CD4-positive, alpha-beta T cell treated with Interferon gamma for 1 hour (primary cell): ENCODE data around the gene HIPK2.

Experiments
- DNase-seq: peaks from one replicate; pipeline ENCODE4 v3.0.0-alpha.2; 2020

The HIPK2 gene

GRCh38 chr7:139782932-139783331 is 5.1 kb upstream of the HIPK2 start:
- DNase-seq, result no peak

GRCh38 chr7:139777133-139777891 is 486 bp downstream of the HIPK2 start:
- peak; percentile 29 for DNase-seq

- DNase-seq, result no peak
These were observed 1.2 kb downstream of the HIPK2 start for GRCh38 chr7:139776486-139777132.

- DNase-seq, result peak; percentile 59
These were observed 1.9 kb downstream of the HIPK2 start for GRCh38 chr7:139775829-139776266.

GRCh38 chr7:139774376-139774775 is 3.4 kb downstream of the HIPK2 start:
- DNase-seq, result no peak

GRCh38 chr7:139773371-139773770 is 4.4 kb downstream of the HIPK2 start:
- DNase-seq, result no peak

- no peak for DNase-seq
These were observed 4.9 kb downstream of the HIPK2 start for GRCh38 chr7:139772873-139773272.

- no peak for DNase-seq
These were observed 5.7 kb downstream of the HIPK2 start for GRCh38 chr7:139772115-139772514.

- DNase-seq, result peak; percentile 26
These were observed 6.5 kb downstream of the HIPK2 start for GRCh38 chr7:139771001-139771956.

- no peak for DNase-seq
These were observed 8.0 kb downstream of the HIPK2 start for GRCh38 chr7:139769761-139770160.

GRCh38 chr7:139769066-139769465 is 8.7 kb downstream of the HIPK2 start:
- no peak for DNase-seq

GRCh38 chr7:139768249-139768824 is 9.5 kb downstream of the HIPK2 start:
- DNase-seq, result no peak

- DNase-seq, result no peak
These were observed 10.2 kb downstream of the HIPK2 start for GRCh38 chr7:139767561-139767982.

- no peak for DNase-seq
These were observed 12.7 kb downstream of the HIPK2 start for GRCh38 chr7:139765143-139765542.

GRCh38 chr7:139763330-139763729 is 14.5 kb downstream of the HIPK2 start:
- no peak for DNase-seq

GRCh38 chr7:139762886-139763285 is 14.9 kb downstream of the HIPK2 start:
- DNase-seq, result no peak

GRCh38 chr7:139758388-139758787 is 19.4 kb downstream of the HIPK2 start:
- DNase-seq, result no peak

GRCh38 chr7:139757968-139758367 is 19.8 kb downstream of the HIPK2 start:
- no peak for DNase-seq

GRCh38 chr7:139753693-139754111 is 24.1 kb downstream of the HIPK2 start:
- no peak for DNase-seq

GRCh38 chr7:139753081-139753692 is 24.6 kb downstream of the HIPK2 start:
- DNase-seq, result no peak

- DNase-seq, result no peak
These were observed 25.2 kb downstream of the HIPK2 start for GRCh38 chr7:139752604-139753003.

GRCh38 chr7:139752148-139752547 is 25.6 kb downstream of the HIPK2 start:
- DNase-seq, result no peak
